HEK293 (cell line): ENCODE measurements around the gene MCUR1.

Source experiments
- RBAK ChIP-seq: fragments of 450-650 bp; formaldehyde crosslinking; IDR thresholded peaks from 2 replicates; pipeline ENCODE4 v1.5.1; 2016; ENCODE audit warnings: missing biosample characterization, missing genetic modification characterization
- YY1 ChIP-seq: fragments of 450-650 bp; formaldehyde crosslinking; IDR thresholded peaks from 2 replicates; pipeline ENCODE4 v1.5.1; 2018; ENCODE audit warnings: missing biosample characterization, missing genetic modification characterization
- ZNF324 ChIP-seq: fragments of 450-650 bp; formaldehyde crosslinking; IDR thresholded peaks from 2 replicates; pipeline ENCODE4 v1.5.1; 2016; ENCODE audit warnings: missing biosample characterization, missing genetic modification characterization
- ZNF391 ChIP-seq: fragments of 450-650 bp; formaldehyde crosslinking; IDR thresholded peaks from 2 replicates; pipeline ENCODE4 v1.5.1; 2016; ENCODE audit warnings: low read depth, missing biosample characterization, missing genetic modification characterization, borderline replicate concordance
- ZNF596 ChIP-seq: fragments of 450-650 bp; IDR thresholded peaks from 2 replicates; pipeline ENCODE4 v1.5.0; 2018; ENCODE audit warnings: missing biosample characterization, mild to moderate bottlenecking, missing genetic modification characterization, moderate library complexity
- ZNF768 ChIP-seq: fragments of 450-650 bp; formaldehyde crosslinking; IDR thresholded peaks from 2 replicates; pipeline ENCODE4 v1.5.1; 2018; ENCODE audit warnings: missing biosample characterization, mild to moderate bottlenecking, missing genetic modification characterization
- ZNF792 ChIP-seq: fragments of 450-650 bp; formaldehyde crosslinking; IDR thresholded peaks from 2 replicates; pipeline ENCODE4 v1.5.1; 2016; ENCODE audit warnings: missing biosample characterization, missing genetic modification characterization
- TF ChIP-seq, protein P1 (sequence below): fragments of 450-650 bp; formaldehyde crosslinking; IDR thresholded peaks from 2 replicates; pipeline ENCODE4 v1.5.1; 2016; ENCODE audit warnings: missing biosample characterization, missing genetic modification characterization

DNA sequence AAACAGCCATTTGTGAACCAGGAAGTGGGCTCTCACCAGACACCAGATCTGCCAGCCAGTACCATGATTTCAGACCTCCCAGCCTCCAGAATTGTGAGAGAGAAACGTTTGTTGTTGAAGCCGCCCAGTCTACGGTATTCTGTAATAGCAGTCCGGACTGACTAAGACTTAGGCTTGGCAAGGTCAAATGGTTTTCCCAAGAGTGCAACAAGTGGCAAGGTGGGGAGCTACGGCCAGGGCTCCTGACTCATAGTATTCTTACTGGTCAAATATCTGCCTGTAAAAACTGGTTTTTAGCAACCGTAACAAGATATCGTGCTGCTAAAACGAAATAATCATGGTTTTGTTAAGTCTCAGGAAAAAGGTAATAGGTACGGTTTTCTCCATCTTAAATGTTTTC, 37.8 kb downstream of the MCUR1 start:
- TF ChIP-seq, protein P1, sequence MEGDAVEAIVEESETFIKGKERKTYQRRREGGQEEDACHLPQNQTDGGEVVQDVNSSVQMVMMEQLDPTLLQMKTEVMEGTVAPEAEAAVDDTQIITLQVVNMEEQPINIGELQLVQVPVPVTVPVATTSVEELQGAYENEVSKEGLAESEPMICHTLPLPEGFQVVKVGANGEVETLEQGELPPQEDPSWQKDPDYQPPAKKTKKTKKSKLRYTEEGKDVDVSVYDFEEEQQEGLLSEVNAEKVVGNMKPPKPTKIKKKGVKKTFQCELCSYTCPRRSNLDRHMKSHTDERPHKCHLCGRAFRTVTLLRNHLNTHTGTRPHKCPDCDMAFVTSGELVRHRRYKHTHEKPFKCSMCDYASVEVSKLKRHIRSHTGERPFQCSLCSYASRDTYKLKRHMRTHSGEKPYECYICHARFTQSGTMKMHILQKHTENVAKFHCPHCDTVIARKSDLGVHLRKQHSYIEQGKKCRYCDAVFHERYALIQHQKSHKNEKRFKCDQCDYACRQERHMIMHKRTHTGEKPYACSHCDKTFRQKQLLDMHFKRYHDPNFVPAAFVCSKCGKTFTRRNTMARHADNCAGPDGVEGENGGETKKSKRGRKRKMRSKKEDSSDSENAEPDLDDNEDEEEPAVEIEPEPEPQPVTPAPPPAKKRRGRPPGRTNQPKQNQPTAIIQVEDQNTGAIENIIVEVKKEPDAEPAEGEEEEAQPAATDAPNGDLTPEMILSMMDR (tag by site-specific recombination), result no peak
- no peak for TF ChIP-seq ZNF324
- no peak for TF ChIP-seq YY1
- TF ChIP-seq ZNF391 (tag by site-specific recombination), result no peak
- TF ChIP-seq ZNF792 (tag by site-specific recombination), result no peak
- TF ChIP-seq RBAK (tag by site-specific recombination), result no peak
- TF ChIP-seq ZNF596, result no peak
- no peak for TF ChIP-seq ZNF768 (tag by site-specific recombination)
